ENCODE data around the gene EFCAB6. TPM values are rescaled to one million over a fixed set of nuclear protein-coding genes. Genes with fewer than 3 reads are reported as not detected.

EFCAB6 gene
- total RNA-seq, 6 donors from 2014 or later, result 2.4 to 94.3 (median 6.6) TPM

GRCh38 chr22:43508489-43508888 lies 303.6 kb downstream of the EFCAB6 start:
- Histone ChIP-seq H3K27me3 (no peaks in the 10 kb centered on the region), H3K36me3 (no peaks in the 10 kb centered on the region), H3K4me1 (no peaks in the 10 kb centered on the region), H3K27ac (no peak overlapping the region), H3K4me3 (no peak overlapping the region), H3K9me3 (no peaks in the 10 kb centered on the region)
- ATAC-seq (ENCODE audit: low FRiP score in 2 of 2), result no peak
- TF ChIP-seq, protein P1, sequence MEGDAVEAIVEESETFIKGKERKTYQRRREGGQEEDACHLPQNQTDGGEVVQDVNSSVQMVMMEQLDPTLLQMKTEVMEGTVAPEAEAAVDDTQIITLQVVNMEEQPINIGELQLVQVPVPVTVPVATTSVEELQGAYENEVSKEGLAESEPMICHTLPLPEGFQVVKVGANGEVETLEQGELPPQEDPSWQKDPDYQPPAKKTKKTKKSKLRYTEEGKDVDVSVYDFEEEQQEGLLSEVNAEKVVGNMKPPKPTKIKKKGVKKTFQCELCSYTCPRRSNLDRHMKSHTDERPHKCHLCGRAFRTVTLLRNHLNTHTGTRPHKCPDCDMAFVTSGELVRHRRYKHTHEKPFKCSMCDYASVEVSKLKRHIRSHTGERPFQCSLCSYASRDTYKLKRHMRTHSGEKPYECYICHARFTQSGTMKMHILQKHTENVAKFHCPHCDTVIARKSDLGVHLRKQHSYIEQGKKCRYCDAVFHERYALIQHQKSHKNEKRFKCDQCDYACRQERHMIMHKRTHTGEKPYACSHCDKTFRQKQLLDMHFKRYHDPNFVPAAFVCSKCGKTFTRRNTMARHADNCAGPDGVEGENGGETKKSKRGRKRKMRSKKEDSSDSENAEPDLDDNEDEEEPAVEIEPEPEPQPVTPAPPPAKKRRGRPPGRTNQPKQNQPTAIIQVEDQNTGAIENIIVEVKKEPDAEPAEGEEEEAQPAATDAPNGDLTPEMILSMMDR (IDR thresholded peaks at IDR 0.05), result no peak
- no peak for TF ChIP-seq EP300 (IDR thresholded peaks at IDR 0.05)
- TF ChIP-seq POLR2A (IDR thresholded peaks at IDR 0.05), result no peak
- TF ChIP-seq POLR2AphosphoS5 (IDR thresholded peaks at IDR 0.05), result no peak
- DNase-seq, result no peak

DNA sequence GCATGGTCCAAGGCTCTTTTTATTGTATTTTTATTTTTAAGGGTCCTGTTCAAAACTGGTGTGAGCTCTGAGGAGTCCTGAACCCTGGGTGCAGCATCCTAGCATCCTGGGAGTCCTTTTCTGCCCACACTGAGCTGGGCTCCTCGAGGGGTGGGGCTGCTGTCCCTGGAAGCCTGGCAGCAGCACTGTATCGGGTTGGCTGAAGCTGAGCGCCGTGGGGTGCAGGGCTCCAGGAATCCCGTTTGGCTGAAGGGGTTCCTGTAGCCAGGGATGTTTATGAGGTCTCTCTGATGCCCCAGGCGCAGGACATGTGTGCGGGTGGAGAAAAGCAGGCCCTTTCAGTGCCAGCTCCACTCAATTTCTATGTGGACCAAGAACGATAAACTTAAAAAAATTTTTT lies 304.9 kb downstream of the EFCAB6 start:
- H3K9me3 ChIP-seq, result no peaks in the 10 kb centered on the region
- H3K27me3 ChIP-seq, result no peaks in the 10 kb centered on the region
- no peak overlapping the region for H3K4me3 ChIP-seq
- DNase-seq, result no peak
- H3K36me3 ChIP-seq, result no peaks in the 10 kb centered on the region
- no peak for ATAC-seq (ENCODE audit: low FRiP score in 2 of 2)
- TF ChIP-seq POLR2A (IDR thresholded peaks at IDR 0.05) (no peak), EP300 (IDR thresholded peaks at IDR 0.05) (no peak), POLR2AphosphoS5 (IDR thresholded peaks at IDR 0.05) (no peak)
- TF ChIP-seq, protein P1 (IDR thresholded peaks at IDR 0.05), result no peak
- WGBS, 2 donors, result 69 to 73% methylated on average over 8 of the region's 8 CpGs
- no peak overlapping the region for H3K27ac ChIP-seq
- H3K4me1 ChIP-seq, result no peaks in the 10 kb centered on the region

DNA sequence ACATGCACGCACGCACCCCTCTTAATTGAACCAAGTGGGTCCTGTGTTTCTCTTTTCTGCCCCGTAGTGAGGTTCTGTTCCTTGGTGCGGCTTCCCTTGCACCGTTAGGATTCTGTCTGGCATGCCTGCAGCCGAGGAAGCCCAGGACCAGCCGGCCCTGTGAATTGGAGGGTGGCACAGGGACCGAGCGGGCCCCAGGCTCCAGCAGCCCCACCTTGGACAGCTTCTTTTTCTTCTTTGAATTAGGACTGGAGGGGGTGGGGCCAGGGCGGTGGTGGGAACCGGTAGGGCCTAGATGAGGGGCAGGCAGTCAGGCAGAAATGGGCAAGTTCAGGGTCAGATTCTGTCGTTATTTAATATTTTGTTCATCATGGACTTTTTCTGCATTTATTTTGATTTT lies 305.6 kb downstream of the EFCAB6 start:
- Histone ChIP-seq H3K9me3 (no peaks in the 10 kb centered on the region), H3K4me3 (no peak overlapping the region), H3K4me1 (no peaks in the 10 kb centered on the region), H3K36me3 (no peaks in the 10 kb centered on the region), H3K27me3 (no peaks in the 10 kb centered on the region), H3K27ac (no peak overlapping the region)
- no peak for DNase-seq
- no peak for ATAC-seq (ENCODE audit: low FRiP score in 2 of 2)
- 79 to 80% methylated on average over 9 to 12 of the region's 12 CpGs for WGBS, 2 donors
- TF ChIP-seq EP300 (IDR thresholded peaks at IDR 0.05) (no peak), POLR2AphosphoS5 (IDR thresholded peaks at IDR 0.05) (no peak), POLR2A (IDR thresholded peaks at IDR 0.05) (no peak)
- TF ChIP-seq, protein P1 (IDR thresholded peaks at IDR 0.05), result no peak

DNA sequence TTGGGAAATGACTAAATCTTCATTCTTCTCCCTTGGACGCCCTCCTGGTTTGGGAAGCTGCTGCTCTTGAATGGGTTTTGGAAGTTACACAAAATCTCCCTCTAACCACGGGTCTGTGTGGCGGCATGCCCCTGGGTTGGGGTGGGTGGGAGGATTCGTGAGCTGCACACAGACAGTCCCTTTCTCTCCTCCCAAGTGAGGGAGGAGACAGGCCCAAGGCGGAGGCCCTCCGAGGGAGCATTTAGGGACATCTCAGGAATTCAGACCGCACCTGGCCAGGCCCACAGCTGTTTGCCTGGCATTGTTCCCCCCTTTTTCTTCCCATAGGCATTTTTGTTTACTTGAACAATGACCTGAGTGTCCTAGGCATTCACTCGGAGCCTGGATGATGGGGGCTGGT lies 306.2 kb downstream of the EFCAB6 start:
- Histone ChIP-seq H3K36me3 (no peaks in the 10 kb centered on the region), H3K4me1 (no peaks in the 10 kb centered on the region), H3K27me3 (no peaks in the 10 kb centered on the region), H3K27ac (no peak overlapping the region), H3K9me3 (no peaks in the 10 kb centered on the region), H3K4me3 (no peak overlapping the region)
- ATAC-seq (ENCODE audit: low FRiP score in 2 of 2), result no peak
- WGBS, 2 donors, result 76 to 79% methylated on average over 7 to 8 of the region's 8 CpGs
- no peak for DNase-seq
- TF ChIP-seq, protein P1 (IDR thresholded peaks at IDR 0.05), result no peak
- no peak for TF ChIP-seq POLR2A (IDR thresholded peaks at IDR 0.05)
- no peak for TF ChIP-seq POLR2AphosphoS5 (IDR thresholded peaks at IDR 0.05)
- no peak for TF ChIP-seq EP300 (IDR thresholded peaks at IDR 0.05)

DNA sequence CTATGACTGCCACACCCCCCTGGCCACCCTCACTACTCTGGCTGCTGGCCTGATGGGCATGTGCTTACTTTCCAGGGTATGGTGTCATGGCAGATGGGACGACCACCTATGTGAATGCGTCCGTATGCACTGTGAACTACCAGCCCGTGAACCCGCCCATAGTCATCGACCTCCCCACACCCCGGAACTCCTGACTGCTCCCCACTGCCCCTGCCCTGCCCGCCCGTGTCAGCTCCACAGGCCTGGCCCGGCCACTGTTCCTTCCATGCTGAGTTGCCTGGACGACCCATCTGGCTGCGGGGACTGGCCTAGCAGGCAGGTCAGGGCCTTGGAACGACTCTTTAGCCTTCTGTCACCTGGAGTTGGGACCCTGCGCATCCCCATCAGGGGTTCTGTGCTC lies 306.7 kb downstream of the EFCAB6 start:
- peak in 1 of 2 donors; percentile 55 for DNase-seq
- Histone ChIP-seq H3K9me3 (no peaks in the 10 kb centered on the region), H3K27me3 (no peaks in the 10 kb centered on the region), H3K27ac (no peak overlapping the region), H3K36me3 (no peaks in the 10 kb centered on the region), H3K4me3 (no peak overlapping the region), H3K4me1 (no peaks in the 10 kb centered on the region)
- WGBS, 2 donors, result 90 to 96% methylated on average over 14 of the region's 14 CpGs
- TF ChIP-seq EP300 (IDR thresholded peaks at IDR 0.05), result no peak
- TF ChIP-seq POLR2A (IDR thresholded peaks at IDR 0.05), result no peak
- no peak for TF ChIP-seq POLR2AphosphoS5 (IDR thresholded peaks at IDR 0.05)
- TF ChIP-seq, protein P1 (IDR thresholded peaks at IDR 0.05), result no peak
- ATAC-seq (ENCODE audit: low FRiP score in 2 of 2), result no peak
